GM12878 (cell line): Measurements from ENCODE around the gene SGCD.

Experiments used
- CTCF ChIP-seq, 3 experiments: IDR thresholded peaks in 2 of 3; conservative IDR thresholded peaks in 1 of 3; 2 replicates each; pipeline ENCODE4 v1.5.1; 2011; ENCODE audit warnings: low read depth in 3 of 3, low read length in 3 of 3, mild to moderate bottlenecking in 3 of 3, control low read depth in 2 of 3, moderate library complexity in 2 of 3, inconsistent platforms in 1 of 3, mixed read lengths in 1 of 3; ENCODE audit not compliant: control insufficient read depth in 2 of 3, insufficient read depth in 1 of 3; ENCODE audit errors: extremely low read depth in 1 of 3
- EZH2 ChIP-seq: IDR thresholded peaks from 2 replicates; pipeline ENCODE4 v1.6.1; 2012; ENCODE audit warnings: low read depth, mild to moderate bottlenecking, control low read depth, inconsistent platforms, low read length, borderline replicate concordance; ENCODE audit not compliant: control insufficient read depth
- MAX ChIP-seq: IDR thresholded peaks from 2 replicates; pipeline ENCODE4 v1.6.1; 2012; ENCODE audit warnings: low read depth, low read length, improper control_type of control experiment
- NR2F1 ChIP-seq: fragments of 450-650 bp; conservative IDR thresholded peaks from 2 replicates; pipeline ENCODE4 v1.6.1; 2017; ENCODE audit warnings: mild to moderate bottlenecking
- POLR2A ChIP-seq: IDR thresholded peaks from 2 replicates; pipeline ENCODE4 v1.6.1; 2011; ENCODE audit warnings: low read depth, mild to moderate bottlenecking, low read length
- PRDM15 ChIP-seq: fragments of 450-650 bp; formaldehyde crosslinking; IDR thresholded peaks from 2 replicates; pipeline ENCODE4 v1.4.0; 2020; ENCODE audit warnings: mild to moderate bottlenecking, moderate library complexity
- REST ChIP-seq: IDR thresholded peaks from 2 replicates; pipeline ENCODE4 v1.6.1; 2012; ENCODE audit warnings: mild to moderate bottlenecking, low read depth, low read length

GRCh38 chr5:156683509-156683908, 356.5 kb downstream of the SGCD start:
- no peak for TF ChIP-seq POLR2A
- no peak for TF ChIP-seq CTCF (IDR thresholded peaks at IDR 0.05 in 2 of 3, conservative IDR thresholded peaks at IDR 0.05 in 1 of 3; ENCODE audit: control insufficient read depth in 2 of 3, extremely low read depth in 1 of 3, insufficient read depth in 1 of 3, low read depth in 3 of 3, low read length in 3 of 3)
- TF ChIP-seq MAX, result no peak
- TF ChIP-seq NR2F1, result no peak
- TF ChIP-seq EZH2, result no peak
- TF ChIP-seq REST, result no peak
- no peak for TF ChIP-seq PRDM15
